Karpas-422 (cell line): Measurements from ENCODE around the gene NEK7. TPM values are rescaled to one million over a fixed set of nuclear protein-coding genes. Genes with fewer than 3 reads are reported as not detected.

Experiments used
- DNase-seq: peaks from one replicate; pipeline ENCODE4 v3.0.0-alpha.2; 2015
- H2AFZ ChIP-seq: fragments of 200-600 bp; sonication (generic); 2 replicates; pipeline ENCODE4 v1.6.1; 2014; ENCODE audit warnings: antibody characterized with exemption, low read length, mixed read lengths
- H3K27ac ChIP-seq: fragments of 200-600 bp; sonication (generic); 2 replicates; pipeline ENCODE4 v1.5.1; 2014; ENCODE audit warnings: mild to moderate bottlenecking, low read length, moderate library complexity
- H3K27me3 ChIP-seq: fragments of 200-600 bp; sonication (generic); 2 replicates; pipeline ENCODE4 v1.6.1; 2014; ENCODE audit warnings: low read length, mixed read lengths
- H3K36me3 ChIP-seq: fragments of 200-600 bp; sonication (generic); 2 replicates; pipeline ENCODE4 v1.6.1; 2014; ENCODE audit warnings: low read length, mixed read lengths; ENCODE audit not compliant: insufficient read depth
- H3K4me1 ChIP-seq: fragments of 200-600 bp; sonication (generic); 2 replicates; pipeline ENCODE4 v1.6.1; 2014; ENCODE audit warnings: mild to moderate bottlenecking, low read length, mixed read lengths
- H3K4me2 ChIP-seq: fragments of 200-600 bp; sonication (generic); 2 replicates; pipeline ENCODE4 v1.6.1; 2014; ENCODE audit warnings: low read length, low read depth, mild to moderate bottlenecking; ENCODE audit not compliant: poor library complexity, severe bottlenecking
- H3K4me3 ChIP-seq: fragments of 200-600 bp; sonication (generic); 2 replicates; pipeline ENCODE4 v1.5.1; 2014; ENCODE audit warnings: mild to moderate bottlenecking, antibody characterized with exemption, low read length, mixed read lengths
- H3K79me2 ChIP-seq: fragments of 200-600 bp; sonication (generic); 2 replicates; pipeline ENCODE4 v1.6.1; 2014; ENCODE audit warnings: mild to moderate bottlenecking, low read length, mixed read lengths
- H3K9ac ChIP-seq: fragments of 200-600 bp; sonication (generic); 2 replicates; pipeline ENCODE4 v1.6.0; 2014; ENCODE audit warnings: low read length
- H3K9me2 ChIP-seq: fragments of 200-600 bp; sonication (generic), shearing (Covaris generic); replicated peaks from 2 replicates; pipeline ENCODE4 v1.6.0; 2014; ENCODE audit warnings: mild to moderate bottlenecking, low read length, moderate library complexity; ENCODE audit not compliant: insufficient read depth
- H3K9me3 ChIP-seq: fragments of 300-700, 200-600 bp; sonication (generic); 2 replicates; pipeline ENCODE4 v1.6.1; 2014; ENCODE audit warnings: low read length, mixed read lengths
- H4K20me1 ChIP-seq: fragments of 200-600 bp; sonication (generic); 2 replicates; pipeline ENCODE4 v1.6.1; 2014; ENCODE audit warnings: mild to moderate bottlenecking, antibody characterized with exemption, low read length, low read depth; ENCODE audit not compliant: insufficient read depth
- total RNA-seq: library from RNA; depleted of rRNA; stranded (reverse); fragments of >200 nt; shearing (Covaris generic); gene quantifications from 2 replicates; pipeline ENCODE4 v1.2.3, GENCODE V29; 2014; ENCODE audit warnings: low replicate concordance

Gene NEK7
- total RNA-seq, 1 experiment from 2014 or later, result 133 TPM

- Histone ChIP-seq H3K27ac (no peak overlapping the region), H3K9ac (no peak overlapping the region), H2AFZ (no peak overlapping the region), H3K4me3 (no peak overlapping the region), H3K4me2 (no peak overlapping the region), H3K79me2 (no peaks in the 10 kb centered on the region), H3K27me3 (no peaks in the 10 kb centered on the region), H3K9me3 (no peaks in the 10 kb centered on the region), H3K36me3 (no peaks in the 10 kb centered on the region), H3K9me2 (no peaks in the 10 kb centered on the region), H3K4me1 (peaks cover 4% of the 10 kb centered on the region), H4K20me1 (no peaks in the 10 kb centered on the region)
- DNase-seq, result no peak
These were observed 161.3 kb downstream of the NEK7 start for GRCh38 chr1:198318085-198318484.

GRCh38 chr1:198320759-198321158 is 164.0 kb downstream of the NEK7 start:
- Histone ChIP-seq H3K27me3 (no peaks in the 10 kb centered on the region), H3K4me1 (peaks cover 4% of the 10 kb centered on the region), H3K27ac (no peak overlapping the region), H3K79me2 (no peaks in the 10 kb centered on the region), H3K4me3 (no peak overlapping the region), H3K9me3 (no peaks in the 10 kb centered on the region), H3K9ac (no peak overlapping the region), H3K36me3 (no peaks in the 10 kb centered on the region), H3K9me2 (no peaks in the 10 kb centered on the region), H2AFZ (no peak overlapping the region), H4K20me1 (no peaks in the 10 kb centered on the region), H3K4me2 (no peak overlapping the region)
- no peak for DNase-seq

- H3K9me2 ChIP-seq, result no peaks in the 10 kb centered on the region
- no peak overlapping the region for H3K9ac ChIP-seq
- H3K36me3 ChIP-seq, result no peaks in the 10 kb centered on the region
- no peaks in the 10 kb centered on the region for H3K4me1 ChIP-seq
- H3K4me2 ChIP-seq, result no peak overlapping the region
- H3K27me3 ChIP-seq, result no peaks in the 10 kb centered on the region
- H3K4me3 ChIP-seq, result no peak overlapping the region
- DNase-seq, result no peak
- H3K27ac ChIP-seq, result no peak overlapping the region
- H4K20me1 ChIP-seq, result no peaks in the 10 kb centered on the region
- H2AFZ ChIP-seq, result no peak overlapping the region
- H3K79me2 ChIP-seq, result no peaks in the 10 kb centered on the region
- H3K9me3 ChIP-seq, result no peaks in the 10 kb centered on the region
These were observed 169.4 kb downstream of the NEK7 start for GRCh38 chr1:198326232-198326631.

- no peak for DNase-seq
- H3K4me2 ChIP-seq, result no peak overlapping the region
- H3K9ac ChIP-seq, result no peak overlapping the region
- no peaks in the 10 kb centered on the region for H3K9me3 ChIP-seq
- no peaks in the 10 kb centered on the region for H3K36me3 ChIP-seq
- no peaks in the 10 kb centered on the region for H4K20me1 ChIP-seq
- H3K9me2 ChIP-seq, result no peaks in the 10 kb centered on the region
- no peak overlapping the region for H2AFZ ChIP-seq
- H3K79me2 ChIP-seq, result no peaks in the 10 kb centered on the region
- no peak overlapping the region for H3K4me3 ChIP-seq
- H3K4me1 ChIP-seq, result no peaks in the 10 kb centered on the region
- no peak overlapping the region for H3K27ac ChIP-seq
- H3K27me3 ChIP-seq, result no peaks in the 10 kb centered on the region
These were observed 170.1 kb downstream of the NEK7 start for GRCh38 chr1:198326915-198327314.

- no peak for DNase-seq
- Histone ChIP-seq H3K9ac (no peak overlapping the region), H4K20me1 (no peaks in the 10 kb centered on the region), H3K9me2 (no peaks in the 10 kb centered on the region), H3K36me3 (no peaks in the 10 kb centered on the region), H3K27ac (no peak overlapping the region), H3K9me3 (no peaks in the 10 kb centered on the region), H3K4me2 (no peak overlapping the region), H2AFZ (no peak overlapping the region), H3K79me2 (no peaks in the 10 kb centered on the region), H3K27me3 (no peaks in the 10 kb centered on the region), H3K4me1 (no peaks in the 10 kb centered on the region), H3K4me3 (no peak overlapping the region)
These were observed 171.7 kb downstream of the NEK7 start for GRCh38 chr1:198328458-198329032.

GRCh38 chr1:198330982-198331615 is 174.3 kb downstream of the NEK7 start:
- DNase-seq, result no peak
- Histone ChIP-seq H3K79me2 (no peaks in the 10 kb centered on the region), H4K20me1 (no peaks in the 10 kb centered on the region), H3K4me3 (no peak overlapping the region), H3K27ac (no peak overlapping the region), H3K36me3 (no peaks in the 10 kb centered on the region), H2AFZ (no peak overlapping the region), H3K27me3 (no peaks in the 10 kb centered on the region), H3K9me2 (no peaks in the 10 kb centered on the region), H3K4me1 (no peaks in the 10 kb centered on the region), H3K4me2 (no peak overlapping the region), H3K9me3 (no peaks in the 10 kb centered on the region), H3K9ac (no peak overlapping the region)

GRCh38 chr1:198333744-198334143 is 176.9 kb downstream of the NEK7 start:
- Histone ChIP-seq H3K4me2 (no peak overlapping the region), H3K79me2 (no peaks in the 10 kb centered on the region), H3K4me1 (no peaks in the 10 kb centered on the region), H3K27ac (no peak overlapping the region), H3K4me3 (no peak overlapping the region), H3K27me3 (no peaks in the 10 kb centered on the region), H3K9me2 (no peaks in the 10 kb centered on the region), H2AFZ (no peak overlapping the region), H3K9ac (no peak overlapping the region), H4K20me1 (no peaks in the 10 kb centered on the region), H3K9me3 (no peaks in the 10 kb centered on the region), H3K36me3 (no peaks in the 10 kb centered on the region)
- no peak for DNase-seq

GRCh38 chr1:198335663-198336062 is 178.9 kb downstream of the NEK7 start:
- Histone ChIP-seq H3K9me3 (no peaks in the 10 kb centered on the region), H3K79me2 (no peaks in the 10 kb centered on the region), H3K36me3 (no peaks in the 10 kb centered on the region), H3K4me2 (no peak overlapping the region), H3K4me3 (no peak overlapping the region), H3K4me1 (no peaks in the 10 kb centered on the region), H3K27ac (no peak overlapping the region), H2AFZ (no peak overlapping the region), H3K27me3 (no peaks in the 10 kb centered on the region), H3K9ac (no peak overlapping the region), H3K9me2 (no peaks in the 10 kb centered on the region), H4K20me1 (no peaks in the 10 kb centered on the region)
- DNase-seq, result no peak
